Sigmoid colon (tissue), 4 donors: ENCODE results near the gene RASAL1.

Experiments
- POLR2A ChIP-seq, 2 donors: fragments of 450-650 bp; IDR thresholded peaks; one replicate each; pipeline ENCODE4 v1.6.1; 2016; ENCODE audit warnings: antibody characterized with exemption in 2 of 2, mild to moderate bottlenecking in 2 of 2, moderate library complexity in 2 of 2
- POLR2AphosphoS5 ChIP-seq, 4 donors: sonication (generic); formaldehyde crosslinking; IDR thresholded peaks; one replicate each; pipeline ENCODE4 v1.6.1; 2017; ENCODE audit warnings: antibody characterized with exemption in 4 of 4
- TF ChIP-seq, protein P1 (sequence below), 4 experiments: fragments of 450-650 bp in 3 of 4; fragments of 200-600 bp in 1 of 4; IDR thresholded peaks; one replicate each; pipeline ENCODE4 v1.5.1; 2016 to 2019; ENCODE audit warnings: antibody characterized with exemption in 4 of 4, mild to moderate bottlenecking in 3 of 4, moderate library complexity in 2 of 4

DNA sequence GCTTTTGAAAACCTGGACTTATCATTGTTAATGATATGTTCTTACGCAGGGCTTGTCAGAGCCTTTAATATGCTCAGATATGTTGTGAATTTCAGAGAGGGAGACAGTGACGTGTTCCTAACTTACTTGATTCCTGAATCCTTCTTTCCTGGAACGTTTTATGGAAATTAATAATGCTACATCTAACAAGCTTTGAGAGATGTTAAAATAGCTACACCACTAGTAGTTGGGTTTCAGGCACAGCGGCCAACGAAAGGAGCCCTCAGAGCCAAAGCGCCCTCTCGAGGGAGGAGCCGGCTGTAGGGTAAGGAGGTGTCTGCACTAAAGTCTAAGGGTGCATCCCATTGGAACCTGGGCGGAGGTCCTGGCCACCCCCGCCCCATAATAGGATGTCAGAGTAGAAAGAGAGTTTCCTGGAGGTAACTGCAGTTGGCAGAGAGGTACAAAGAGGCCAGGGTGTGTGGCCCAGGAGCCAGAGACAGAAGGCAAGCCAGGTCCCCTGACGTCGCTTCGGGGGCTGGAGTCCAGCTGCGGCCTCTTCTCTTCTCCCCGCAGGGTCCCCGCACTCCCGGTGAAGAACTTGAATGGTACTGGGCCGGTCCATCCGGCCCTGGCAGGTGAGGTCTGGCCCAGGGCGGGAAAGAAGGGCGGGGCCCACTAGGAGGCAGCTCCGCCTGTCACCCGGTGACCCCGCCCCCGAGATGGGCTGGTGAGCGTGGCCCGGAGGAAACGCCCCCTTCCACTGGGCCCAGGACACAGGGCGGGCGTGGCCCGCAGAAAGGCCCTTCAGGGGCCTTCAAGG, 42.8 kb downstream of the RASAL1 start:
- TF ChIP-seq POLR2AphosphoS5 (IDR thresholded peaks at IDR 0.05) (no peak), POLR2A (IDR thresholded peaks at IDR 0.05) (no peak)
- TF ChIP-seq, protein P1, sequence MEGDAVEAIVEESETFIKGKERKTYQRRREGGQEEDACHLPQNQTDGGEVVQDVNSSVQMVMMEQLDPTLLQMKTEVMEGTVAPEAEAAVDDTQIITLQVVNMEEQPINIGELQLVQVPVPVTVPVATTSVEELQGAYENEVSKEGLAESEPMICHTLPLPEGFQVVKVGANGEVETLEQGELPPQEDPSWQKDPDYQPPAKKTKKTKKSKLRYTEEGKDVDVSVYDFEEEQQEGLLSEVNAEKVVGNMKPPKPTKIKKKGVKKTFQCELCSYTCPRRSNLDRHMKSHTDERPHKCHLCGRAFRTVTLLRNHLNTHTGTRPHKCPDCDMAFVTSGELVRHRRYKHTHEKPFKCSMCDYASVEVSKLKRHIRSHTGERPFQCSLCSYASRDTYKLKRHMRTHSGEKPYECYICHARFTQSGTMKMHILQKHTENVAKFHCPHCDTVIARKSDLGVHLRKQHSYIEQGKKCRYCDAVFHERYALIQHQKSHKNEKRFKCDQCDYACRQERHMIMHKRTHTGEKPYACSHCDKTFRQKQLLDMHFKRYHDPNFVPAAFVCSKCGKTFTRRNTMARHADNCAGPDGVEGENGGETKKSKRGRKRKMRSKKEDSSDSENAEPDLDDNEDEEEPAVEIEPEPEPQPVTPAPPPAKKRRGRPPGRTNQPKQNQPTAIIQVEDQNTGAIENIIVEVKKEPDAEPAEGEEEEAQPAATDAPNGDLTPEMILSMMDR (IDR thresholded peaks at IDR 0.05), result no peak
